K562 (cell line): ENCODE results near the gene NFATC3.

Source experiments
- NBN ChIP-seq: fragments of 450-650 bp; IDR thresholded peaks from 2 replicates; pipeline ENCODE4 v1.6.1; 2016; ENCODE audit warnings: low read depth, mild to moderate bottlenecking
- PHB ChIP-seq: fragments of 250-450 bp; sonication (Bioruptor Pico); IDR thresholded peaks from 2 replicates; pipeline ENCODE4 v1.5.0; 2021
- SIX5 ChIP-seq, 2 experiments: IDR thresholded peaks; 2 replicates each; pipeline ENCODE4 v1.6.1; 2011; ENCODE audit warnings: low read length in 2 of 2, borderline replicate concordance in 1 of 2, low read depth in 1 of 2, mild to moderate bottlenecking in 1 of 2, moderate library complexity in 1 of 2; ENCODE audit not compliant: insufficient read depth in 1 of 2

DNA sequence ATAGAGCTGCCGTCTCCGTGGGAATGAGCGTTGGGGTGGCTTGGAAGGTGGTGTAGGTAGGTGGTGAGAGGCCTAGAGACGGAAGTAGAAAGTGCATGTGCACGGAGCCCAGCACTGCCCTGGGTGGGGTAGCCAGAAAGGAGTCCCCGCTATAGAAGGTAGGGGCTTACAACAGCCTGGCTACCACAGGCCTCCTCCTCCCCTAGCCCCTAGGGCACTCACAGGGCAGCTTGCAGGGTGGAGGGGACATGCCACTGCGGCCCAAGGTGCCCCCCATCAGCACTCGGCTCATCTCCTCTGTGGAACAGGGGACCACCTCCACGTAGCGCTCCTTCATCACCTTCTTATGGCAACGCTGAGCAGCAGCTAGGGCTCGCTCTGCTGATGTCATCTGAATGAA lies 145.8 kb downstream of the NFATC3 start:
- TF ChIP-seq NBN (no peak), PHB (no peak), SIX5 (IDR thresholded peaks at IDR 0.05; ENCODE audit: borderline replicate concordance in 1 of 2, insufficient read depth in 1 of 2, low read depth in 1 of 2, low read length in 2 of 2) (no peak)
